NCI-H2107 treated with DMSO at 0.1 percent for 48 hours (cell line): ENCODE data around the gene PDCD6IP.

ENCODE experiments used
- DNase-seq: peaks from one replicate; lab custom pipeline; 2025; ENCODE audit not compliant: unreplicated experiment; lab: John Stamatoyannopoulos, UW

PDCD6IP gene

DNA sequence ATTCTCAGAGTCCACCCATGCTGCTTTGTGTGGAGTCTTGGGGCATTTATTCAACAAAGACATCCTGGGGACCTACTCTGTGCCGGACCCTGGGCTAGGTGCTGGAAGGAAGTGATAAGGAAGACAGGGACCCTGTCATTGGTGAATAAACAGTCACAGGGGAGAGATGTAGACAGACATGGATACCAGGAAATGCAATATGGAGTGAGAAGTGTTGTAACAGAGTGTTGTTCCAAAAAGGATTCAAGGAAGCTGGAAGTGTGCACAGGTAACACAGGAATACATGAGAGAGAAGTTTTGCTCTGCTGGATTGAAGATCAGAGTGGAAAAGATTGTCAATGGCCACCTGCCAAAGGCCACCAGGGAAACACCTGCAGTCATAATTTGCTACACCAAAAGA lies 89.0 kb downstream of the PDCD6IP start:
- no peak for DNase-seq

DNA sequence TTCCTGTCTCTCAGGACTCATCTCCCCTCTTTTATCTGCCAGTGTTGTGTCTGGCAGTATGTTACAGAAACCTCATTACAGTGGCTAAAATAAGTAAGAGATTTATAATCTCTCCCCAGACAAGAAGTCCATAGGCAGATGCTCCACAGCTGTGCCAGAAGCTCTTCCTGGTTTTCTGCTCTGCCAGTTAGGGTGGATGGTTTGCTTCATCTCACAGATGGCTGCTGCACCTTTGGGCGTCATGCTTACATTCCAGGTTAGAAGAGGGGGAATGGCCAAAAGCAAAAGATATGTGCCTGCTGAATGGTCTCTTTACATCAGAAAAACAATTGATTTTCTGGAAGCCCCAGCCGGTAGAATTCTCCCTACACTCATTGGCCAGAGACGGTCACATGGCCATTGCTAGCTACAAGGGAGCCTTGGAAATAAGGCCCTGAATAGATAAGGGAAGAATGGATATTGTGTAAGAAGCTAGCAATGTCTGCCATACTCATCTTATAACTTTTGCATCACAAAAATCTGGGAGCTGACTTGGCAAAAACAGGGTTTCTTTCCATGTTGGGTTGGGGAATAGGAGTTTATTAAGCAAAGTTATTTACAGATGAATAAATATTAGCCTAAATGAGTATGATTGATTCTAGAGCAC lies 91.1 kb downstream of the PDCD6IP start:
- no peak for DNase-seq

DNA sequence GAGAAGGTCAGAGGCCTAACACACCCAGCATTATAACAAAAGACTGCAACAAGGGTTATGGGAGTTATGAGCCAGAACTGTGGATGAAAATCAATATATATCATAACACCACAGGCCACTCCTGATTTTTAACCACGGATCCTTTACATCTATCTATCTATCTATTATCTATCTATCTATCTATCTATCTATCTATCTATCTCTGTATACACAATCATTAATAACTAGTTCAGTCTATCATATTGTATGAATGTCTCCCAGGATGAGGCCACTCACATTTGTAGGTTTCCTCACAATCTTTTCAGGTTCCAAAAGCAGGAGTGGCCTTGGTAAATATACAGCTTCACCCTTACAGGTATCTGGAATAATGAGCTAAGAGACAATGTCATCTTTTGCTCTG lies 94.2 kb downstream of the PDCD6IP start:
- DNase-seq, result no peak

DNA sequence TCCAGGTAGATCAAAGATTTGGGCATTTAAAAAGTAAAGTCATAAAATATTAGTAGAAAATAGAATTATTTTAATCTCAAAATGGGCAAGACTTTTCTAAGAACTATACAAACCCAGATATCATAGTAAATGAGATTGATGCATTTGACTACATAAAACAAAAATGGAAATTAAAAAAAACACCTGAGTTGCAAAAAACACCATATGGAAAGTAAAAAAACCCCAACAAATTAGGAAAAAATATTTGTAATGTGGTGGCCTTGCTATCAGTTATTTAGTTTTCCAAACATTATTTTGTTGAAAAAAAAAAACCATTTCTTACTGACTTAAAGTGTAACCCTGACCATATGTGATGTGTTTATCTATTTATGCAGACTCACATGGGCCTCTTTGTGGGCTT lies 97.2 kb downstream of the PDCD6IP start:
- no peak for DNase-seq

DNA sequence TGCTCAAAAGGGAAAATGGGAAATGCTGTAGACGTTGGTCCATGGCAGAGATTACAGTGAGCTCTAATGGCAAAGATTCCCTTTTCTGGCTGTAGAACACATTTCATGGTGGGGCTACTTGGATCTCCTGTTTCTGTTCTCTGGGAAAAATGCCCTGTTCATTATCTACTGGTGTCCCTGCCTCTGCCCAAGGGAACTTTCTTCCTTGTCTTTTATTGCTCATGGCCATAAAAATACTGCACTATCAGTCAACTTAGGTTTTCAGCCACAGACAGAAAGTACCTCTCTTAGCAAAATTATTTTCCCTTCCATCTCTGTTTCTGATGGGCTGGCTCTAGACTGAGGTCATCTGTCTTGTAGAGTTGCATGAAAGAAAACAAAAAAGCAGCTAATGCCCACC lies 98.9 kb downstream of the PDCD6IP start:
- DNase-seq, result no peak

DNA sequence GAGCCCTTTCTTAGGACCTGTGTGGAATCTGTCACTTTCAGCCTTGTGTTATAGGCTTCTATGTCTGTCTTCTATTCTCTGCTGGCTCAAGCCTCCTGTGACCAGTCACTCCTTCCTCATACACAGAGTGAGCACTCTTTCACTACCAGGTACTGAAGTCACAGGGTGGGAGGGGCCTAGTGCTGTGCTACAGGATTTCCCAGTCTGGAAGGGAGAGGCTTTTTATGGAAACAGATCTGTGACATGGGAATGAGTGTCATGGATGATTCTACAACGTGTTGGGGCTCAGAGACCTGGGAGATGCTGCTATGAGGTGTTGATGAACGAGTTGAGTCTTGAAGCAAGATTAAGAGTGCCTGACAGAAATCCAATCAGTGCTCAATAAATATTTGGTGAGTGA lies 100.5 kb downstream of the PDCD6IP start:
- no peak for DNase-seq

DNA sequence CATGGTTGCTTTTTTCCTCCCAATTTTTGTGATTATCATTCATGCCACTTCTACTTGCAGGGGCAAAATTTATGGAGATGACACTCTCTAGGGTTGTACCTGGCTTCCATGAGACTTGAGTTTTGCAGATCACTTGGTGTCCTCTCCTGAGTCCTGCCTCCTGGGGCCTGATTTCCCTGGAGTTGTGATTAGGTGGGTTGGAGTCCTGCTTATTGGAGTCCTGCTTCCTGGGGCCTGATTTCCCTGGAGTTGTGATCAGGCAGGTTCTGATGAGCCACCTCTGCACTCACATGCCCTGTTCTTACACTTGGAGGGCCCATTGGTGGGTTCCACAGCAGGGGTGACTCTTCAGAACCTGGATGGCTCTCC lies 102.0 kb downstream of the PDCD6IP start:
- no peak for DNase-seq

DNA sequence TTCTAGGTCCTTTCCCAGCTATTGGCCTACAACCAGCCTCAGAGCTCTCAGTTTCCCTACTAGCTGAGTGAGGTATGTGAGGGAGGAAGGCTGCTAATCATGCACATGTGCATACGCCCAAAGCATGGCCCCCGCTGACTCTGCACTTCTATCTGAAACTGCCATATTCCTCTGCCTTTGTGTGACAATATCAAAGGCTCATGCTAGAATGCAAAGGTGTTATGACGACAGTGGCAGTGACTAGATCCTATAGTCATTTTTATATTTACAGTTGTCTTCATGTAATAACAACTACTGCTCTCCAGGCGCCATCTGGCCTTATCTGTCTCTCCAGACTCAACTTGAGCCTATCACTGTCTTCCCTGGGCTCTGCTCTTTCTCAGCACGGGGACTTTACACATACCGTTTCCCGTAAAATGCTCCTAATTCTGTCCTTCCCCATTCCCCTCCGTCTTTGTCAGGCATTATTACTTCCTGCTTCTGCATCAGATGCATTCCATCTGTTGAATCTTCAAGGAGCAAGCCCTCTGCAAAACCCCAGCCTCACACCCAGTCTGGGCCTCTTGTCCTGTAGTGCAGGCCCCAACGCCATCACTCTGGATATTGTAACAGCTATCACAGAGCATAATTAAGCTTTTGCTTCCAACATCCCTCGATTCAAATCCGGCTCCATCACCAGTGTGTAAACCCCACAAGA lies 102.5 kb downstream of the PDCD6IP start:
- no peak for DNase-seq

DNA sequence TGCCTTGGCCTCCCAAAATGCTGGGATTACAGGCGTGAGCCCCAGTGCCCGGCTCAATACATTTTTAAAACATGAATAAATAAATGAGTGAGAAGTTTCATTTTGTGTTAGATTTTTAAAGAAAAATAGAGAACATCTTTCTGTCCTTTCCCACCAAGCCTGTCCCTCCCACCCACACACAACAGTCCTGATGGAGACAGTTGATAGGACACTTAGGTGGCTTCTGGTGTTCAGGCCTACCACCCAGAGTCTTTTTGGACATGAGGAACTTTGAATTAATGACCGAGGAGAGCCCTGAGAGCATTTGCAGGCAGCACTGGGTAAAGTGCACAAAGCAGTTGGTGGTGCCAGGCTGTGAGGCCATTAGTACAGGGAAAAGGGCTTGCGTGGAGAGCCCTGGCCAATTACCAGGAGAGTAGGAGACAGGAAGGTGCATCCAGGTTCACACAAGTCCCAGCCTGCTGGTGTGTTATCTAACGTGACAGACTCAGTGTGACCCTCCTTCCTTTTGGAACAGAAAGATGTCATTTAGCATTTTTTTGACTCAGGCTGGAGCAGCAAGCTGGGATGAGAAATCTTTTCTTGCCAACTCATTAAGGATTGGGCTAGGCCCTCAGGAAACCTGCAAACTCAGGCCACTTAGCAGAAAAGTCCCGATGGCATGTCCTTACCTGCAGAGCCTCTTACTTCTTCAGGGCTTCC lies 103.6 kb downstream of the PDCD6IP start:
- DNase-seq, result no peak

DNA sequence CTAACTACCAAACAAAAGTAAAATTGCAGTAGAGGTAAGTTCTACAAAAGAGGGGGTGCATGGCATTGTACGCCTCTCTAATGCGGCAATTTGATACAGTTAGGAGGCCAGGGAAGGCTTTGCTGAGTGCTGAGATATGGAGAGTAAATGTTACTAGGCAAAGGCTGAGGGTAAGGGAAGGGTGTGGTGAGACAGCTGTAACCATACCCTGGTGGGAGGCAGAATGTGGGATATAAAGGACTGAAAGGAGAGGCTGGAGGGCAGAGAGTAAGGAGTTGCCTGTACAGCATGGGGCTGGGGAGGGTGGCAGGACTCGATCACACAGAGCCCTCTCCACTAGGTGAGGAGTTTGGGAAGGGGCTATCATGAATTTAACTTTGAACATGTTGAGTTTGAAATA lies 106.3 kb downstream of the PDCD6IP start:
- DNase-seq, result no peak

DNA sequence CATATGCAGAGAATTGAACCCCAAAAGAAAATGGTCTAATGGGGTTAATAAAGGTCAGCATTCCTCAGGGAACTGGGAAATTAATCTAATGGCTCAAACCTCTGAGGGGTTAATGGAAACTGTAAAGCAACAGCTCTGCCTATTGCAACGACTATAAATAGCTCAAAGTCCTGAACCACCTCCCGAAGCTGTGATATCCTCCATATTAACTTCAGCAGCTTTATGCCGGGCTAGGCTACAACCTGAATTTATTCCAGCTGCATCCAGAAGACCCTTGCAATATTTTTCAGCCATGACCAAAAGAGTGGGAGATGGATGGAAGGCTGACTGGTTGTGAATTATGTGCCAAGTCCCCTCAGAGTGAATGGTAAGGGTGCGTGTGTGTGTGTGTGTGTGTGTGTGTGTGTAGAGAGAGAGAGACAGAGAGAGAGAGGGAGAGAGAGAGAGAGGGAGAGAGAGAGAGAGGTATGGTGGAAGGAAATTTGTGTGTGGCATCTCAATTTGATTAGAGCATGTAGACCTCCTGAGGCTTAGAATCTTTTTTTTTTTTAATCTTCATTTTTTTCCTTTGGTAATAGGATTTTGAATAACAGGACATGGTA lies 109.9 kb downstream of the PDCD6IP start:
- DNase-seq, result no peak

DNA sequence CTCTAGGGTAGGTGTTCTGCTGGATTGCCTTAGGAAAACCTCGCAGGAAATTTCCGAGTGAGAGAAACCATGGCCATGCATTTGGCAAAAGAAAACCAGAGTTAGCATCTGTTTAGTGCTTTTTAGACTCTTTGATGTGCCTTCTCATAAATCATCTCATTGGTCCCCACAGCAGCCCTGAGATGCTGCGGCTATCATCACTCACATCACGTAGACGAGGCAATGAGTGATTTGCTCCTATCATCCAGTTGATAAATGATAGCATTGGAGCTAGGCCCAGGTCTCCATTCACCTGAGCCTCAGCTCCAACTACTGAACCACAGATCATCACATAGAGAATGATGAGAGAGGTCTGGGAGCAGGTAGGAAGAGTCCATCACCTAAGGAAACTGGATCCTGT lies 111.1 kb downstream of the PDCD6IP start:
- no peak for DNase-seq

DNA sequence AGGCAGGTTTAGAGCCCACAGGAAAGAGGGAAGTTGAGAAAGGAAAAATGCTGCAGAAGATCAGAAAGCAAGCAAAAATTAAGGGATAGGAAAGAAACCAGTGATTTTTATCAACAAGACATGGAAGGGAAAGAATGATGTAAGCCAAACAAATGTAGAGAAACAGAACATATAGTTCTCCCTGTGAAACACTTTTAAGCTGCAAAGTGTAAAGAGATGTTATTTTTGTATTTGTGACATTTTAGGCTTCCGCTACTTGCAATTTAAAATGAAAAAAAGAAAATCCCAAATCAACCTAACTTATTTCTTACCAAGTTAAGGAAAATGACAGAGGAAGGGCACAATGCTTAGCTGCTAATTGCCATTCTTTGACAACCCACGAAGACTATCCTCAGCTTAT lies 111.6 kb downstream of the PDCD6IP start:
- DNase-seq, result no peak

DNA sequence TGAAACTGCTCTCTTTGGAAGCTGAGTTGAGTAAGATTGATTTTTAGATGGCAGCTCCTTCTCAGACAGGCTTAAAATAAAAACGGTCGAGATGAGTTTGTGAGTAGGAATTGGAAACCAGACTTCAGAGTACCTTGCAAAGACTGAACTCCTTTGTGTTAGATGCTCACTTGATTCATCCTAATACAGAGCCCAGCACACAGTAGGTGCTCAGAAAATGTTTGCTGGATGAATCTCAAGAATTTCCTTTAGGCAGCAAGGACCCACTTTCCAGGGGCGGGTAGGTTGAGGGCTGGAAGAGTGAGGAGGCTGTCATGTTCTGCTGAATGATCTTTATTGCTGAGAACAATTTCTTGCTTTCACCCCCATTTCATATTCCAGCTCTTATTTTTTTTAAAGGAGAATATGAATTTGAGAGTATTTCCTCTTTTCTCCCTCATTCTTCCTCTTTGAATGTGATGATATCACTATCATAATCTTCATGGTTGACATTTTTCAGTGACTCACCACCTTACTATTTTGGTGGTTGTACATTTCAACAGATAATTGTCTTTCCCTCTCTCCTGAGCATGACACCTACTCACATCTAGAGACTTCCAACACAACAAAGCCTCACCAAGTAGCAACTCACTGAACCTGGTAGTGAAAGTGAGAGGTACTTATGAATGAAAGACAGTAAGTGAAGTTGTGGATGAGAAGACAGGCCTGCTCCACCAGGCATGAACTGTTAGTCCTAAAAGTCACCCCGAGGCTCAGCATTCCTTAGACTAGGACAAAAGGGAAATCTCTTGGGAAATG lies 113.3 kb downstream of the PDCD6IP start:
- DNase-seq, result no peak

DNA sequence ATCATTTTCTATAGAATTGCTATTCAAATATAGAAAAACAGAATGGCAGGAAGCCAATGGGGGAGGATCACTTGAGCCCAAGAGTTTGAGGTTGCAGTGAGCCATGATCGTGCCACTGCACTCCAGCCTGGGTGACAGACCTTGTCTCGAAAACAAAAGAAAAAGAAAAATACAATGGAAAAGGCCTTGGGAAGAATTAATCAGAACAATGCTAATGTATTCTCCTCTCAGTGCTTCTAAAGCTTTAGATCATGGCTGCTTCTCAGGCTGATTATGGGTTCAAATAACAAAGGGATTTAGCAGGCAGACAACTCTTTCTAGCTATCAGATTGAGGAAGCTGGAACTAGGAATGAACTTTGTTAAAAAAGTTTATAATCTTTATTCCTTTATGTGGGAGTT lies 115.8 kb downstream of the PDCD6IP start:
- DNase-seq, result no peak

DNA sequence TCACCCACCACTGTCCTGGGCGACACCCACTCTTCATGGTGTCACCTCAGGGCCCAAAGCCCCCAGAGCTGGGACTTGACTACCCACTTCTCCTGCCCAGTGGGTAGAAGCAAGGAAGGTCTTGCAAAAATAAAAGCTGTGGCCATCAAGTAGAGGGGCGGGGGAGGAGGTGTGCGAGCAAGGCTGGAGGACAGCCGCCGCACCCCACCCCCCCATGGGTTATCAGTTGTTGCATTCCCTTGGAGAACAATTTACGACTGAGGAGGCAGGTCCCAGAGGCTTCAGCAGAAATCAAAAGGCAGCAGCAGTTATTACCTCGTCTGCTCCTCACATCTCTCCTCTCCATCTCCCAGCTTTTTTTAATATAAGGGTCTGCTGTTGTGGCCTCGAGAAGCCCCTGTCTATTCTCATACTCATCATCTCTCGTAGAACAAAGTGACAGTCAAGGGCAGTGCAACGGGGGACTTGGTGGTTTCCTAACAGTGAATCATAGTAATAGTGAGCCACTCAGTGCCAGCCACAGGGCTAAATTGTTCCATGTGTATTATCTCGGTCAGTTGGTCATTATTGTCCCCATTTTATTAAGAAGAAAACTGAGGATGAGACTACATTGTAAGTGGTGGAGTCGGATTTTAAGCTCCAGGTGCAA lies 116.4 kb downstream of the PDCD6IP start:
- DNase-seq, result no peak

DNA sequence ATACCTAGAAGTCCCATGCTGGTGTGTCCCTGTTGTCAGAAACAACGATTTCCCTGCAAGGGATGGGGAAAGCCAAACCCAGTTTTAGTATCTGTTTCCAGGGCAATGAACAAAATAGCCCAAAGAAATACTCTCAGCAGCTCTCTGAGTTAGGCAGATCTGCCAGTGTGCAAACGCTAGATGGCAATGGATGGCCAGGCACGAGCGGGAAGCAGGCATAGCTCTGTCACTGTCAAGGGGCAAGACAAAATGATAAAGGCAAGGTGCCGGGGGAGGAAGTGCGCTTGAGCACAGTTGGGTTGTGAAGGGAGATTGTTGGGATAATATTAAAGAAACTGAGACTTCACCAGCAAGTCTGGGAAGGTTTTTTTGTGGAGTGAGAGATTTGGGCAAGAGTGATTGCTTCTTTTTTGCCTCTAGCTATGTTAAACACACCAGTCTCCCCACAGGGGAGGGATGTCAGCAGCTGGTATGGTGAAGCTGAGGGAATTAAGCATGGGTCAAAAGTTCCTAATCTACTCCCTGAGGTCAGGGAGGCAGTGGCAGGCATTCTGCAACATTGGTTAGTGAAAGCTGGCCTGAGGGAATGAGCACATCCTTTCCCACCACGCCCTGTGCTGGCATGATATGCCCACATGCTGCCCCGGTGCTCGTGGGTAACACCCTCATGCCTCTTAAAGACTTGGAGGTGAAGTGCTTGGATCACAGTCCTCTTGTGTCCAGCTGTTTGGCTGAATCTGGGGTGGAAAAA lies 117.5 kb downstream of the PDCD6IP start:
- no peak for DNase-seq

DNA sequence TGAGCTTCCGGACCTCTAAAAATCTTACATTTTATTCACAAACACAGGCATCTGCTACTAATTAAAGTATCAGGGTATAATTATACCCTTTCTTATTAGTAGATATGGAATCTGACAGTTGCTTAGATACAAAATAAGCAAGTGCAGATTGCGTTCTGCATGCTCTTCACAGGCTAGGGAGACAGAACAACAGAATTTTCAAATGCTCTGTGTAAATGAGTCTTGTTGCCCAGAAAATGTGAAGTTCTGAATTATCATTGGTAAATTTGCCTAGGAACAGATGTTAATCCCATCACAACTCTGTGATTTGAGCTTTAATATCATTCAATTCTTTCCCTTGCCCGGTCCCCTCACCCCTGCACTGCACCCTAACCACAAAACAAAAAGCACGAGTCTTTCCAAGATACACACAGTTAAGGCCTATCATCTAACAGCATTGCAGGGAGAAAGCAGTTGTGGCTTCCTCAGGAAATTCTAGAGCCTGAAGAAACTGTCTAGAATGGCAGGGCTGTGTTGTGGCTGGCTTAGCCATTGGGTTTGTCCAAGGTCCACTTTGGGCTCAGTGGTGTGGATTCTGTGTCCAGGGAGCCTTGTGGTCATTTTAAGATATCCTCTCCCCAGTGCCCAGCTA lies 119.8 kb downstream of the PDCD6IP start:
- DNase-seq, result no peak
